Endothelial cell of umbilical vein (primary cell): ENCODE data around the gene RCAN1. TPM values are rescaled to one million over a fixed set of nuclear protein-coding genes. Genes with fewer than 3 reads are reported as not detected.

Experiments used
- BruUV-seq: library from RNA; stranded (reverse); fragments of 400-500 nt; replicated peaks from 2 replicates; lab custom pipeline; 2021; lab: Mats Ljungman, UMichigan
- CTCF ChIA-PET: fragments of 300-600, 350-600 bp; sonication (Branson Sonifier 250); formaldehyde crosslinking; loops from one replicate; lab custom pipeline; 2021; ENCODE audit warnings: antibody characterized with exemption, inconsistent platforms; lab: Charles Lee
- POLR2A ChIA-PET: fragments of 300-600, 350-600 bp; sonication (Branson Sonifier 250); formaldehyde crosslinking; loops from one replicate; lab custom pipeline; 2021; ENCODE audit warnings: antibody characterized with exemption, inconsistent platforms; lab: Charles Lee
- DNase-seq: peaks from one replicate; pipeline ENCODE4 v3.0.0-alpha.2; 2011; ENCODE audit warnings: low read depth, low spot score
- FAIRE-seq: peaks from 2 replicates; lab custom pipeline; 2011; peaks lifted over from hg19 to GRCh38; lab: Jason Lieb, UNC
- H2AFZ ChIP-seq: 2 replicates; pipeline ENCODE4 v1.6.0; 2012; ENCODE audit warnings: low read depth, low read length, control low read depth, inconsistent platforms
- H3K27ac ChIP-seq: 2 replicates; pipeline ENCODE4 v1.5.1; 2011; ENCODE audit warnings: low read depth, mild to moderate bottlenecking, control low read depth, low read length, moderate library complexity; ENCODE audit not compliant: insufficient read depth
- H3K27me3 ChIP-seq, 2 experiments: 2 replicates each; pipeline versions ENCODE4 v1.6.0 to v1.6.1; 2011; ENCODE audit warnings: low read length in 2 of 2, mixed read lengths in 1 of 2; ENCODE audit not compliant: control insufficient read depth in 2 of 2, insufficient read depth in 2 of 2
- H3K36me3 ChIP-seq, 2 experiments: 2 replicates in 1 of 2; 3 replicates in 1 of 2; pipeline ENCODE4 v1.5.1; 2011; ENCODE audit warnings: low read length in 2 of 2, mild to moderate bottlenecking in 1 of 2, moderate library complexity in 1 of 2; ENCODE audit not compliant: control insufficient read depth in 2 of 2, insufficient read depth in 2 of 2; ENCODE audit errors: extremely low read depth in 1 of 2
- H3K4me1 ChIP-seq: 3 replicates; pipeline ENCODE4 v1.5.1; 2011; ENCODE audit warnings: mild to moderate bottlenecking, low read length; ENCODE audit not compliant: control insufficient read depth, insufficient read depth; ENCODE audit errors: extremely low read depth
- H3K4me2 ChIP-seq: 2 replicates; pipeline ENCODE4 v1.6.1; 2011; ENCODE audit warnings: low read length, control low read depth, mixed read lengths; ENCODE audit not compliant: insufficient read depth
- H3K4me3 ChIP-seq, 3 experiments: fragments of 200-600 bp in 1 of 3; sonication (generic), shearing (Covaris generic) in 1 of 3; replicated peaks in 1 of 3; 2 replicates each; pipeline ENCODE4 v1.5.1; 2011 to 2016; ENCODE audit warnings: control low read depth in 3 of 3, low read length in 3 of 3, mild to moderate bottlenecking in 2 of 3, inconsistent platforms in 1 of 3, low read depth in 1 of 3, moderate library complexity in 1 of 3; ENCODE audit not compliant: insufficient read depth in 1 of 3
- H3K79me2 ChIP-seq: 2 replicates; pipeline ENCODE4 v1.6.0; 2012; ENCODE audit warnings: low read length, inconsistent platforms; ENCODE audit not compliant: control insufficient read depth, insufficient read depth
- H3K9ac ChIP-seq: replicated peaks from 2 replicates; pipeline ENCODE3; 2011; ENCODE audit warnings: low read length, control low read depth; ENCODE audit not compliant: insufficient read depth; ENCODE audit errors: extremely low read depth
- H3K9me1 ChIP-seq: replicated peaks from 3 replicates; pipeline ENCODE4 v1.6.0; 2011; ENCODE audit warnings: mild to moderate bottlenecking, low read length; ENCODE audit not compliant: control insufficient read depth, insufficient read depth; ENCODE audit errors: extremely low read depth
- H3K9me3 ChIP-seq: replicated peaks from 2 replicates; pipeline ENCODE4 v1.5.1; 2012; ENCODE audit warnings: low read length, inconsistent platforms; ENCODE audit not compliant: control insufficient read depth, insufficient read depth
- H4K20me1 ChIP-seq: replicated peaks from 2 replicates; pipeline ENCODE3; 2011; ENCODE audit warnings: mild to moderate bottlenecking, low read length; ENCODE audit not compliant: control insufficient read depth, insufficient read depth; ENCODE audit errors: extremely low read depth
- CTCF ChIP-seq, 2 donors: IDR thresholded peaks; 1 replicate in 1 of 2; 2 replicates in 1 of 2; pipeline ENCODE4 v1.5.1; 2011; ENCODE audit warnings: low read length in 2 of 2, mild to moderate bottlenecking in 2 of 2, moderate library complexity in 2 of 2, control low read depth in 1 of 2, inconsistent platforms in 1 of 2, low read depth in 1 of 2; ENCODE audit not compliant: insufficient read depth in 1 of 2; ENCODE audit errors: extremely low read depth in 1 of 2
- EZH2 ChIP-seq: IDR thresholded peaks from 2 replicates; pipeline ENCODE4 v1.6.1; 2012; ENCODE audit warnings: borderline replicate concordance, low read depth, mild to moderate bottlenecking, moderate library complexity, low read length, inconsistent platforms; ENCODE audit not compliant: severe bottlenecking
- FOS ChIP-seq: IDR thresholded peaks from 2 replicates; pipeline ENCODE4 v1.6.1; 2011; ENCODE audit warnings: mild to moderate bottlenecking, low read length, moderate library complexity, borderline replicate concordance; ENCODE audit not compliant: insufficient read depth
- GATA2 ChIP-seq: IDR thresholded peaks from 2 replicates; pipeline ENCODE4 v1.7.0; 2011; ENCODE audit warnings: low read depth, mild to moderate bottlenecking, moderate library complexity, mixed read lengths, low read length; ENCODE audit not compliant: insufficient read length, insufficient read depth
- JUN ChIP-seq: IDR thresholded peaks from 2 replicates; pipeline ENCODE4 v1.6.1; 2011; ENCODE audit warnings: borderline replicate concordance, low read depth; ENCODE audit not compliant: insufficient read length, insufficient read depth
- MAX ChIP-seq: IDR thresholded peaks from 2 replicates; pipeline ENCODE4 v1.6.1; 2011; ENCODE audit not compliant: insufficient read depth, insufficient read length
- MYC ChIP-seq: IDR thresholded peaks from one replicate; pipeline ENCODE4 v1.6.1; 2011; ENCODE audit warnings: mild to moderate bottlenecking, low read depth, low read length
- POLR2A ChIP-seq: IDR thresholded peaks from 2 replicates; pipeline ENCODE4 v1.6.1; 2012; ENCODE audit warnings: low read depth, mild to moderate bottlenecking, control low read depth, low read length
- POLR2AphosphoS5 ChIP-seq: IDR thresholded peaks from 2 replicates; pipeline ENCODE4 v1.6.1; 2012; ENCODE audit warnings: low read depth, mild to moderate bottlenecking, control low read depth, low read length, moderate library complexity; ENCODE audit not compliant: insufficient read depth
- dilution Hi-C: fragments of 300-500 bp; cut with MboI; formaldehyde crosslinking; loops from one replicate; pipeline ENCODE4 v1.15.0; 2019; ENCODE audit warnings: low sequenced_read_pairs; ENCODE audit not compliant: extremely low pct_ligation_motif_present
- intact Hi-C: fragments of 100-400 bp; cut with micrococcal nuclease; formaldehyde crosslinking; loops from one replicate; pipeline ENCODE4 v1.10.0; 2022
- polyA plus RNA-seq, 4 experiments: library from polyadenylated mRNA; depleted of rRNA in 3 of 4; stranded (reverse) in 3 of 4; unstranded in 1 of 4; fragments of >200 nt; gene quantifications; 2 replicates each; pipeline versions ENCODE4 v1.2.1 to v1.2.3, GENCODE V29; 2011 to 2012; ENCODE audit warnings: missing spikeins in 1 of 4
- total RNA-seq: library from RNA; stranded (reverse); gene quantifications from 2 replicates; pipeline ENCODE4 v1.2.3, GENCODE V29; 2021

Gene RCAN1
- total and polyA plus RNA-seq, 2 donors (not counting 3 experiments of a cell fraction or from before 2014, with no cell fraction given) = 9.7 to 16.5 TPM

- BruUV-seq = no TSS peak
- CTCF ChIA-PET = interaction anchor here (1.3 to 4.7 kb wide), 2 partner anchors 8 to 9 kb away, joined by 3 to 32 read pairs; no protein-coding TSS in a partner anchor
- no peak for TF ChIP-seq GATA2
- TF ChIP-seq MAX = no peak
- no peak for TF ChIP-seq POLR2A
- TF ChIP-seq CTCF (IDR thresholded peaks at IDR 0.05; ENCODE audit: extremely low read depth in 1 of 2, insufficient read depth in 1 of 2, low read depth in 1 of 2, low read length in 2 of 2) = no peak
- TF ChIP-seq POLR2AphosphoS5 = no peak
- TF ChIP-seq MYC = no peak
- TF ChIP-seq EZH2 = no peak
- no peak for TF ChIP-seq JUN
- TF ChIP-seq FOS = no peak
- Histone ChIP-seq H3K27ac (no peak overlapping the region), H3K9me3 (no peaks in the 10 kb centered on the region), H3K4me1 (no peaks in the 10 kb centered on the region), H3K36me3 (no peaks in the 10 kb centered on the region), H4K20me1 (no peaks in the 10 kb centered on the region), H2AFZ (no peak overlapping the region), H3K9ac (no peak overlapping the region), H3K27me3 (no peaks in the 10 kb centered on the region), H3K4me3 (no peak overlapping the region), H3K9me1 (no peaks in the 10 kb centered on the region), H3K4me2 (no peak overlapping the region), H3K79me2 (no peaks in the 10 kb centered on the region)
- DNase-seq (no peak), FAIRE-seq (no peak)
- dilution Hi-C loops (no loop called here), intact Hi-C loops (no loop called here)
- POLR2A ChIA-PET = no interaction called here
Measured at GRCh38 chr21:34594566-34595234, 20.2 kb downstream of the RCAN1 start.
